NCI-H1092 (cell line): Measurements from ENCODE around the gene FOXP1.
"Not testable (repeated sequence)": the region's sequence is repeated elsewhere in the genome, so short reads cannot be mapped to it uniquely, and the experiment has no call there.

Experiments
- DNase-seq: peaks from one replicate; lab custom pipeline; 2025; lab: John Stamatoyannopoulos, UW

Gene FOXP1

DNA sequence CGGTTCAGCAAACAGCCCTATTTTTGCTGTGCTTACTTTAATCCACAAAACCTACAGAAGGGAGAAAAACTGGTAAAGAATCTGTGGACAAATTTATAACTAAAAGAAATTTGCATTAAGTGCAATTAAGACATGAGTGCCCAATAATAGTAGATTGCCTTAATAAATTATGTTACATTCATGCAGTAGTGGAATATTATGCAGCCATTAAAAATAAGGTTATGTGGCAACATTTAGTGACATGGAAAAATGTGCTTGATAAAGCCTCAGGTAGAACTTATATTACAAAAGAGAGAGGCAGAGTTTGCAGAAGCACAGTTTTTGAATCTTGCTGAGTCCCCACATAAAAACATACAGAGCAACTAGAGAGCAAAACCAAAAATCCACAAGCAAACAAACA is 253.0 kb downstream of the FOXP1 start:
- DNase-seq, result no peak

DNA sequence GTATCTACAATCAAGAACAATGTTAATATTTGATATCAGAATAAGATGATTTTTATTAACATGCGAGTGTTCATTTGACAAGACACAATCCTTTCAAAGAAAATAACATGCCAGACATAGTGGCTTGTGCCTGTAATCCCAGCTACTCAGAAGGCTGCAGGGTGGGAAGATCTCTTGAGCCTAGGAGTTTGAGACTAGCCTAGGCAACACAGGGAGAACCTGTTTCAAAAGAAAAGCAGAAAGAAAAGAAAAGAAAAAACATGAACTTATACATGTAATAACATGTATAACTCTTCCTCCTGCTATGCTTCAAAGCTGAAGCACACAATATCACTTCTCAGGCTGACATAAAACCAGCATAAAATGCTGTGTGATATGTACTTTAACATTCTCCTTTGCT is 253.7 kb downstream of the FOXP1 start:
- DNase-seq, result no peak

DNA sequence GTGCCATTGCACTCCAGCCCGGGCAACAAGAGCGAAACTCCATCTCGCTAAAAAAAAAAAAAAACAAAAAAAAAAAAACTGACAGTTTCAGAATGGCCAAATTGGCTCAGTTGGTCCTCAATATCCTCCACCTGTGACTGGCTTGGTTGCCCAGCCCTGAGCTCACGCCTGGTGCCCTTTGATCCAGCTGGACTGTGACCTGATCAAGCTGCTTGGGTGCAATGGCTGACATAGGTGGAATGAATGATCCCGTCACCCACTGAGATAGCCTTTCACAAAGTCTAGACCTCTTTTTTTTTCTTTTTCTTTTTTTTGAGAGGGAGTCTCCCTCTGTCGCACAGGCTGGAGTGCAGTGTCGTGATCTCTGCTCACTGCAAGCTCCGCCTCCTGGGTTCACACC is 254.6 kb downstream of the FOXP1 start:
- DNase-seq, result no peak

DNA sequence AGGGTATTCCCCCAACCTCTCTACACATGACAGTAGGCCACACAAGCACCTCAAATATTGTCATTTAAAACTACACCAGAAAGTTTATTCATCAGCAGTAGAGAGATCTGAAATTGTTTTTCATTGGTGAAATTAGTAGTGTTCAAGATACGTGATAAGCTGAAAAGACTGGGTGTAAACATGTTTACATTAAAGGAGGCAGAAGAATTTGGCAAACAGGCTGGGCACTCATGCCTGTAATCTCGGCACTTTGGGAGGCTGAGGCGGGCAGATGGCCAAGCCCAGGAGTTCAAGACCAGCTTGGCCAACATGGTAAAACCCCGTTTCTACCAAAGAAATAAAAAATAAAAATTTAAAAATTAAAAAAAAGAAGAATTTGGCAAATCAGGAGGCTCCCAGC is 255.6 kb downstream of the FOXP1 start:
- no peak for DNase-seq

DNA sequence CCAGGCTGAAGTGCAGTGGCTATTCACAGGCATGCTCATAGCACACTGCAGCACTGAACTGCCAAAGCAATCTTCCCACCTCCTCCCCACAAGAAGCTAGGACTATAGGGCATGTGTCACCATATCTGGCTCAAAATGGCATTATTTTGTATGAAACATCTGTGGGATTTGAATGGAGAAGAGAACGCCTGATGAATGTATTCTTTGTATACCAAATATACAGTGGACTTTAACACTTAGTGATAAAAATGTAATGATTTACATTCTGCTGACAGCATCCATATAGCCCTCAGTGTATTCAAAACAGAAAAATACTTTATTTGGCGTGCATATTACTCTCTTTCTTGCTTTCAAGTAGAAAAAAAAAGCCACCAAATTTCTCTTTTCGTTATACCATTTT is 257.8 kb downstream of the FOXP1 start:
- DNase-seq, result no peak

DNA sequence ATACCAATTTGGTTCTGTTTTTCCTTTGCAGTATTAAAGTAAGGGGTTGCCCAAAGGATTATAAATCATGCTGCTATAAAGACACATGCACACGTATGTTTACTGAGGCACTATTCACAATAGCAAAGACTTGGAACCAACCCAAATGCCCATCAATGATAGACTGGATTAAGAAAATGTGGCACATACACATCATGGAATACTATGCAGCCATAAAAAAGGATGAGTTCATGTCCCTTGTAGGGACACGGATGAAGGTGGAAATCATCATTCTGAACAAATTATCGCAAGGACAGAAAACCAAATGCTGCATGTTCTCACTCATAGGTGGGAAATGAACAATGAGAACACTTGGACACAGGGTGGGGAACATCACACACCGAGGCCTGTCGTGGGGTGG is 259.3 kb downstream of the FOXP1 start:
- DNase-seq, result not testable (repeated sequence)

DNA sequence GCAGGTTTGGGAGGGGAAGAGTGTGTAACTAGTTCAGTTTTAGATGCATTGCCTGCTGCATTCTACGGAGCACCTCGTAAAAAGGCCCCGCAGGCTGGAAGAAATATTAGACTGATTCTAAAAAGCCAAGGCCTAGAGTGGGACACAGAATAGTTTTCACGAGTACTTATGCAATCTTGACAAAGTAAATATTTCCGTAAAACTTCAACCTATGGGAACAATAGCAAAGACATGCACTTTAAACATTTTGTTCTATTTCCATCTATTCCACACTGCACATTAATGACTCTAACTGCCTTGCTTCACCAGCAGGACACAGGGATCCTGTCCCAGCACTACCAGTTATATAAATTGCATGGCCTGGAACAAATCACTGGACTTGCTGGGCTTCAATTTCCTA is 260.0 kb downstream of the FOXP1 start:
- DNase-seq, result no peak

DNA sequence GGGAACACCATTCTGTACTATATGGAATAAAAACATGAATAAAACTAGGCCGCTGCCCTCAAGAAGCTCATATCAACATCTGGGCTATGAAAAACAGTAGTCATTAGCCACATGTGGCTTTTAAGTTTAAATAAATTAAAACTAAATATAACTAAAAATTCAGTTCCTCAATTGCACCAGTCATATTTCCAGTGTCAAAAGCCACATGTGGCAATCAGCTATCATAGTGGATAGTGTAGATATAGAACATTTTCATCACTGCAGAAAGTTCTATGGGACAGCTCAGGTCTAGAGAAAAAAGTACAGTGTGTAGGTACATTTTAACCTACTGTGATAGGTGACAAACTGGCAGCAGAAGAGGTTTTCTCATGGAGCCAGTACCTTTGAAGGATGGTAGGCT is 261.4 kb downstream of the FOXP1 start:
- DNase-seq, result no peak

DNA sequence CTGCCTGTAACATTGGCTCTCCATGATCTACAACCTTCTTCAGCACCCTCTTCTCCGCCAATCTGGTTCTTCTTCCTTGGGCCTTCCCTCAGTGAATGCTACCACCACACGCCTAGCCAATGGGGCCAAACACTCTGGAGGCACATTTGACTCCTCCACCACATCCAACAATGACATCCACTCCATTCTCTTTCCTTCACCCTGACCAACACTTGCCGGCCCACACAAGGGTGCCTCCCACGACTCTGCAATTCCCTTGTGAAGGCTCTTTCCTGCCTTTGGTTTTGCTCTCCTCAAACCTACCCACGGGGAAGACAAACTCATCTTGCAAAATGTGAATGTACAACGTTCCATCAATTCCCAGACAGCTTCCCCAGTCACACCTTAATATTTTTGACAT is 263.8 kb downstream of the FOXP1 start:
- DNase-seq, result no peak

DNA sequence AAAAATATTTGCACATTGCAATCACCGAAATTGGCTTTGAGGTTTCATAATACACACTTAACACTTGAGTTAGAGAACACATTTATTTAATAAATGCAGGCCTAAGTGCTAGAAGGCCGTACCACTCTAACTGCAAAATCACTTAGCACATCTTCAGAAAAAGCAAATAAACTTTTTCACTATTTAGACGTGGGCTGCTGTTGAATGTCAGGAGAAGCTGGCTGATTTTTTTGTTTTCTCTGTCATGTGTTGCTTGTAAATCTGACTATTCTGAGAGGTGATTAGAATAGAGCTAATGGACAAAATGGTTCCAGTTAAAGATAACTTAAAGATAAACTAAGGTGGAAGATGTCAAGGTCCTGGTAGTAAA is 265.1 kb downstream of the FOXP1 start:
- no peak for DNase-seq

DNA sequence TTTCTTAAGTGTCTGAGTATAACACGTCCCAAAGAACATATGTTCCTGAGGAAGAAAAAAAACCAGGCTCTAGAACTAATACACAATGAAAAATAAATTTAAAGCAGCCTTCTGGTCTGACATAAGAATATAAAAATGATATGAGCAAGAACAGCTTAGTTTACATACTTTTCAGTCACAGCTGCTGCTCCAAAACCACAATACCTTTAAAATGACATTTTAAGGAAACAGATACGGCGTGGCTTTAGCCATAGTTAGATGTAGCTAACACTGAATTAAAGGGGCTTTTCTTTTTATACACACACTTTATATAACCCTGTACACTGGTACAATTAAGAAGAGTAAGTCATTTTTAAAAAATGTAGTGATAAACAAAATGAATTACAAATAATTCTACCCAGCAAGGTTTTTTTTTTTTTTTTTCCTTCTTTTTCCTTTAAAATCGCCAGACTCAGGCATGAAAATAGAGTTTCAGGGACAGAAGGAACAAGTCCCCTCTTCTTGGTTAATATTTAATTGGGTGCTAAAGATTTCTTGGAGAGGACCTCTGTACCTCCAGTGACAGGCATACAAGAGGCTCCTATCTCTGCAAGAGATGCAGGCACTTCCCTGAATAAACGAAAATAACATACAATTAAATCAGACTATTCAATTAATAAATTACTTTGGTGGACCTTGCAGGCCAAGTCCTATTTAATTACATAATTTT is 265.6 kb downstream of the FOXP1 start:
- DNase-seq, result no peak

DNA sequence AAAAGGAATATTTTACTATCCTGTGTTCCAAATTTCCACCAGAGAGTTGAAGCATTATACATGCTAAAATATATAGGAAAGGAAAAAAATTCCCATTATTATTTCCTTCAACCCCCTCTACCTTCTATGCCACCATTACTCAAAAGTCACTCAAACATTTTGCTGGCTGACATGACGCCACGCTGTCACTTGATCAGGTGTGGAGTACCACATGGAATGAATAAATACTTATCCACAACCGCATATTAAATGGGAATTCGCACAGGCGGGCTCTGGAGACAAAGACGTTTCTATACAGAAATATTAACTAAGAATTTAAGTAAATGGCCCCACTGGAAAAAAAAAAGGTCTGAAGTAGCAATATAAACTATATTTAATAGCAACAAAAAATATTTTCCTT is 266.4 kb downstream of the FOXP1 start:
- no peak for DNase-seq

DNA sequence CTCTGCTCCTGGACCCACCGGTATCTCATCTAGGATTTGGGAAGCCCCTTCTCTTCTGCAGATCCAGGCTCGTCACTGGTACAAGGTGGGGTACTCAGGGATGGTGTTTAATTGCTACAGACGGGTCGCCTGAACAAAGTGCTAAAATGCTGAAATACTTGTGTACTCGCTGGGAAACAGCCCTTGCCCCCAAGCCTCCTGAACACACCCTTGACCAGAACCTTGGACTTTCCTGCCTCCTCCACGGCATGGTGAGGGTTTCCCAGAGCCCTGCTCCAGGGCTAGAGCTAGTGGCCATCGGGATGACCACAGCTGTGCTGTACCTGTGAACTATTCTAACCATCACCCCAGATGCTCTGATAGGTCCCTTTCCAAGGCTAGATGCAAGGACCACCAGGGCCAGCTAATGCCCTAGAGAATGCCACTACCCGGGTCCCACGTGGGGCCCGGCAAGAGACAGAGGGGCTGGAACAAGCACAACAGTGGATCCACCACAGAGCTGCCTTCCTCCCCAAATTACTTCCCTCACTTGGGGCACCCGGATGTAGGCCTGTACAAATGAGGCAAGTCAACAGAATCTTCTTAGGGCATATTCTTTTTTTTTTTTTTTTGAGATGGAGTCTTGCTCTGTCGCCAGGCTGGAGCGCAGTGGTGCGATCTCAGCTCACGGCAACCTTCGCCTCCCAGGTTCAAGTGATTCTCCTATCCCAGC is 267.3 kb downstream of the FOXP1 start:
- no peak for DNase-seq

DNA sequence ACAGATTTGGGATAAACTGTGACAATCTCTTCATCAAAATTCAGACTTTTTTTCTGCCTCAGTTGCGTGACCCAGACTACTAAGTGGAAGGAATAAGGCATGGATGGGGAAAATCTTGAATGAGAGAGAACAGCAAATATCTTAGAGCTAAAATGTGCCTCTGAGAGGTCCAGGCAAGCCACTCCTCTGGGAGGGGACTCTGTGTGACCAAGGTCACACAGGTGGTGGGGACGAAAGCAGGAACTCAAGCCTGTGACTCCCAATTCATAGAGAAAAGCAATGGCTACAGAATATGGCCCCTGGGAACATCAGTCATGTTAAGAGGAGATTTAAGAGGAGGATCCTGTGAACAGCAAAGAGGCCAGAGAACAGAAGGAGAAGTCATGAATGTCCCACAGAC is 268.1 kb downstream of the FOXP1 start:
- no peak for DNase-seq

DNA sequence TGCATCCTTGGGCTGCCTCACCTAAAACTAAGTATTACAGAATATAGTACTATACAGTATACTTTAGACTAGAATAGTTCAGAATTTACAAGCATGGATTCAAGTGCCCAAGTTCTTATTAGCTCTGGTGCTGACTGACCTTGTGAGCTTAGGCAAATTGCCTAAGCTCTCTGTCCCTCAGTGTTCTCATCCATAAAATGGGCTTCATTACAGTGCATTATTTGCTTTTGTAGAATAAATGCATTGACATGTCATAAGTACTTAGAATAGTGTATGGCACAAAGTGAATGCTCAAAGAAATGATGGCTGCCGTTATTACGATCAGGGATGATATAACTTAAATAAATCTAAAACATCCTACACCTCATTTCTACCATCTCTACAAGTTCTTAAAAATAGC is 269.7 kb downstream of the FOXP1 start:
- DNase-seq, result no peak

DNA sequence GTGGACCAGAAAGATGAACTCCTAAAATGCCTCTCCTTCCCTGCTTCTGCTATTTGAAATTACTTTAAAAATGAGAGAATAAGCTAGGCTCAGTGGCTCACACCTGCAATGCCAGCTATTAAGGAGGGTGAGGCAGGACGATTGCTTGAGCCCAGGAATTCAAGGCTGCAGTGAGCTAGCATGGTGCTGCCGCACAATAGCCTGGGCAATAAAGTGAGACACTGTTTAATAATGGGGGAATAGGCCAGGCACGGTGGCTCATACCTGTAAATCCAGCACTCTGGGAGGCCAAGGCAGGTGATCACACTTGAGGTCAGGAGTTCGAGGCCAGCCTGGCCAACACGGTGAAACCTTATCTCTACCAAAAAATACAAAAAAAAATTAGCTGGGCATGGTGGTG is 271.1 kb downstream of the FOXP1 start:
- DNase-seq, result no peak

DNA sequence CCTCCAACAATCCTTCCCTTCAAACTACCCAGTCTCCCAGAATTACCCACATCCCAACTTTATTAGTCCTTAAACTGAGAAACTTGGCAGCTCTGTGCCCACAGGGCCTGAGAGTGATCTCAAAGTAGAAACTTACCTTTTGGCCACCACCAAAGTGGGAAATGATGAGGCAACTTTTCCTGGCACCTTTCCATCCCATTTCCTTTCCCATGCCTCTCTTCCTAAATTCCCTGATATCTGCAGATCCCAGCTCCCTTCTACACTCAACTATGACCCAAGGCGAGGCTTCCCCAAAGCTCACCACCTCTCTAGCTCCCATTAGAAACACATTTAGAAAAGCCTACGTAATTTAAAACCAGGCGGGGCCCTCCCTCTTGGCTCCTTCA is 271.9 kb downstream of the FOXP1 start:
- no peak for DNase-seq

DNA sequence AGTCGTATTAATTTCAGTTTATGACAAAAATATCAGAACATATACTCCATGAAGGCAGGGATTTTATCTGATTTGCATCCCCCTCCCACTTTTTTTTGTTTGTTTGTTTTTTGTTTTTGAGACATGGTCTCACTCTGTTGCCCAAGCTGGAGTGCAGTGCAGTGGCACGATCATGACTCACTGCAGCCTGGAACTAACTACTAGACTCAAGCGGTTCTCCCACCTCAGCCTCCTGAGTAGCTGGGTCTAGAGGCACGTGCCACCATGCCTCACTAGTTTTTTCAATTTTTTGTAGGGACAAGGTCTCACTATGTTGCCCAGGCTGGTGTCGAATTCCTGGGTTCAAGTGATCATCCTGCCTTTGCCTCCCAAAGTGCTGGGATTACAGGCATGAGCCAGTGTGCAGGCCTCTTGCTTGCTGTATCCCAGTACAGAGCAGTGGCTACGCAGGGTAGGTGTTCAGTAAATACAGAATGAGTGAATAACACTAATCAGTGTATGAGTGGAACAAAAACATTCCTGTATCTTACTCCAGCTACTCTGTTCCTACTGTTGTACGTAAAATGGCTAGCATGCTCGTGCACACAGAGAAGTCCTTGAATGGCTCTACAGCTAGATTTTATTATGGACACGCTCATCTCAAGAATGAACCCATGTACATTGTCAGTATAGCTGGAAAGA is 272.4 kb downstream of the FOXP1 start:
- DNase-seq, result no peak

DNA sequence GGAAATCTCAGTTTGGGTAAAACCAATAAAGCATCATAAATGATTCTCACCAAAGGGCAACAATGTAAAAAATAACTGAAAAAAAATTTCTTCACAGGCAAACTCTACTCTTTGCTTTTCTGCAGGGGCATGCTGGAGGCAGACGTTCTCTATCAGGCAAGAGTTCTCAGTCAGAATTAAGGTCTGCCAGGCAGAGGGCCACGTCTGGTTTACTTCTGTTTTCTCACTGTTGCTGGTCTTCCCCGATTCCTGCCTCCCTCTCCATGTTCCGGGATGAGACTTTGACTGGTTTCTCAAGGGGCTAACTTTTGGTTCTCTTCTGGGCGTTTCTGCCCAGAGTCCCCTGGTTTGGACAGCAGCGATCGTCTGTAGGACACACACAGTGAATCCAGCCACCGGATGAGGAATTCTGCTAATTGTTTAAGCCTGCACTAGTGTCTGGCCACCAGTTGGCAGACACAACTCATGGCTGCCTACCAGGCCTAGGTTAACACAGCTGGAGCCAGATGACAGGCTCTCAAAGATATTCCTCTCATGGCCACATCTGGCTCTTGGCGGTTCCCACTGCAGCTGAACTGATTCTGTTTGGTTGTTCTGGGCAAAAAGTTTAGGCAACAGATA is 273.1 kb downstream of the FOXP1 start:
- no peak for DNase-seq

DNA sequence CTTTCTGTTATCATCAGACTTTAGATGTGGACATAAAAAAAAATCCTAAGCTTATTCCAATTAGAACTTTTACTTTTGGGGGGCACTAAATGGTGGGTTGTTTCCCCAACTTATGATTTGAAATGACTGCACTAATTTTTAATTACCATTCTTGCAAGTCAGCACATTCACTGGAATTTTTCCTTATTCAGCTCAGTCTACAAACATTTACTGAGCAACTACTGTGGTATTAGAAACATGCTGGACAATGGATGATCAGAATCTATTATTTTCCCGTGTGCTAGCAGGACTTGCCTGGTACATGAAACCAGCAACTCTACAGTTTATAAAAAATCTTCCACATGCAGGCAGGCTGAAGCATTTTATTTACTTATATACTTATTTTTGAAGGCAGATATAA is 273.6 kb downstream of the FOXP1 start:
- no peak for DNase-seq

DNA sequence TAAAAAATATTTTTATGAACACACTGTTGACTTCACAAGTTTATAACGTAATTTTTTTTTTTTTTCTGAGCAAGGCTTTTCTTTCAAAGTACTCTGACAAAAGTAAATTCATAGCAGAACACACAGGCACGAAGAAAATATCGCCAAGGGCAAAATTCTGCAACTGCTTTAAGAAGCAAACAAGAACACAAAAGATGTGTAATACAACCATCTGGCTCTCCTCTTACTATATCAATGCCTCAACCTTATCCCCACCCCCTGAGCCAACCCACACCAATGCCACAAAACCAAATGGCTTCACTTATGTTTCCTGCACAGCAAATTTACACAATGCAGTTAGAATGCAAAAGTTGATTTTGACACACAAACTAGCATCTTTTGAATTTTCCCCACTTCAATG is 274.2 kb downstream of the FOXP1 start:
- DNase-seq, result no peak

DNA sequence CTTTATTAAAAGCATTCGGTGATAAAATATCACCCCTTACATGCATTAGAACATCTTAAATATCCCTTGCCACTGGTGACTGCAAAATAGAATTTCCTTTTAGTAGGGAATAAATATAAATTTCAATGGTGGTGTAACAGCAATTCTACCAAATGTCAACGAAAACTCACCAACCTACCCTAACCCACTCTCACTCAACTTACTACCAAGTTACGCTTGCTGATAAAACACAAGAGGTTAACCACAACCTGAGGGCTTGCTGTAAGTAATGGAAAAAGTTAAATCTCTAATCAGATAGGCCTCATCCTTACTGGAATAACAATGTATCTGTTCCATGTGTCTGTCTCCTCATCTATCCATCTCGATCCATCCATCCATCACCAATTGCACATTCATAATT is 274.7 kb downstream of the FOXP1 start:
- no peak for DNase-seq
